ENCODE measurements around the gene ZIC5.

The ZIC5 gene

DNA sequence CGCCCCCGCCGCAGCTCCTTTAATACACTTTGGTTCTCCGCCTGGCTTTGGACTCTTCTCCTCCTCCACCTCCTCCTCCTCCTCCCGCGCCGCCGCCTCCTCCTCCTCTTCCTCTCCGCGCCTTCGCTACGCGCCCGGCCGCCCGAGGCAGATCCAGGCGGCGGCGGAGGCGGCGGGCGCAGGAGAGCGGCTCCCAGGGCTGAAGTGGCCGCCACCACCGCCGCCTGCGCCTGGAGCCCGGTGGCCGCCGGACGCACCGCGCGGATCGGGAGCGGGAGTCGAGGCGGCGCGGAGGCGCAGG lies 10.1 kb upstream of the ZIC5 start, which contains the start of gene ZIC2:
Gene ZIC2 (plus strand): TSS at position 50 of the 301 bp plus-strand sequence. CDS start 281 bp downstream, outside the sequence.
- DNase-seq (ENCODE audit: extremely low read depth, insufficient read length), result no peak
- Histone ChIP-seq H3K36me3 (ENCODE audit: control insufficient read depth, insufficient read depth, low read length) (no peaks in the 10 kb centered on the region), H3K27me3 (replicated peaks; ENCODE audit: control insufficient read depth, insufficient read depth, low read length) (no peaks in the 10 kb centered on the region; the same call in 1 of the 2 replicates)

GRCh38 chr13:99980824-99981734 lies 9.5 kb upstream of the ZIC5 start:
- H3K27me3 ChIP-seq (replicated peaks; ENCODE audit: control insufficient read depth, insufficient read depth, low read length), result no peaks in the 10 kb centered on the region; the same call in 1 of the 2 replicates
- H3K4me3 ChIP-seq (replicated peaks; ENCODE audit: low read depth, low read length), result peak overlapping the region; percentile 60
- TF ChIP-seq, protein P1, sequence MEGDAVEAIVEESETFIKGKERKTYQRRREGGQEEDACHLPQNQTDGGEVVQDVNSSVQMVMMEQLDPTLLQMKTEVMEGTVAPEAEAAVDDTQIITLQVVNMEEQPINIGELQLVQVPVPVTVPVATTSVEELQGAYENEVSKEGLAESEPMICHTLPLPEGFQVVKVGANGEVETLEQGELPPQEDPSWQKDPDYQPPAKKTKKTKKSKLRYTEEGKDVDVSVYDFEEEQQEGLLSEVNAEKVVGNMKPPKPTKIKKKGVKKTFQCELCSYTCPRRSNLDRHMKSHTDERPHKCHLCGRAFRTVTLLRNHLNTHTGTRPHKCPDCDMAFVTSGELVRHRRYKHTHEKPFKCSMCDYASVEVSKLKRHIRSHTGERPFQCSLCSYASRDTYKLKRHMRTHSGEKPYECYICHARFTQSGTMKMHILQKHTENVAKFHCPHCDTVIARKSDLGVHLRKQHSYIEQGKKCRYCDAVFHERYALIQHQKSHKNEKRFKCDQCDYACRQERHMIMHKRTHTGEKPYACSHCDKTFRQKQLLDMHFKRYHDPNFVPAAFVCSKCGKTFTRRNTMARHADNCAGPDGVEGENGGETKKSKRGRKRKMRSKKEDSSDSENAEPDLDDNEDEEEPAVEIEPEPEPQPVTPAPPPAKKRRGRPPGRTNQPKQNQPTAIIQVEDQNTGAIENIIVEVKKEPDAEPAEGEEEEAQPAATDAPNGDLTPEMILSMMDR (IDR thresholded peaks at IDR 0.05; ENCODE audit: insufficient read depth, low read length, poor library complexity, severe bottlenecking), result no peak
- DNase-seq (ENCODE audit: extremely low read depth, insufficient read length), result peak; percentile 49
- H3K36me3 ChIP-seq (ENCODE audit: control insufficient read depth, insufficient read depth, low read length), result no peaks in the 10 kb centered on the region

More for the DNA sequence above, 10.1 kb upstream of the ZIC5 start, which contains the start of gene ZIC2:
- TF ChIP-seq, protein P1 (IDR thresholded peaks at IDR 0.05; ENCODE audit: insufficient read depth, low read length, poor library complexity, severe bottlenecking), result no peak
- H3K4me3 ChIP-seq (replicated peaks; ENCODE audit: low read depth, low read length), result peak within 1 kb of the TSS; percentile 60

GRCh38 chr13:99980201-99980823 lies 8.7 kb upstream of the ZIC5 start:
- Histone ChIP-seq H3K27me3 (replicated peaks; ENCODE audit: control insufficient read depth, insufficient read depth, low read length) (no peaks in the 10 kb centered on the region; the same call in 1 of the 2 replicates), H3K36me3 (ENCODE audit: control insufficient read depth, insufficient read depth, low read length) (no peaks in the 10 kb centered on the region), H3K4me3 (replicated peaks; ENCODE audit: low read depth, low read length) (peak overlapping the region; percentile 60)
- TF ChIP-seq, protein P1 (IDR thresholded peaks at IDR 0.05; ENCODE audit: insufficient read depth, low read length, poor library complexity, severe bottlenecking), result peak; percentile 6
- DNase-seq (ENCODE audit: extremely low read depth, insufficient read length), result peak; percentile 67

DNA sequence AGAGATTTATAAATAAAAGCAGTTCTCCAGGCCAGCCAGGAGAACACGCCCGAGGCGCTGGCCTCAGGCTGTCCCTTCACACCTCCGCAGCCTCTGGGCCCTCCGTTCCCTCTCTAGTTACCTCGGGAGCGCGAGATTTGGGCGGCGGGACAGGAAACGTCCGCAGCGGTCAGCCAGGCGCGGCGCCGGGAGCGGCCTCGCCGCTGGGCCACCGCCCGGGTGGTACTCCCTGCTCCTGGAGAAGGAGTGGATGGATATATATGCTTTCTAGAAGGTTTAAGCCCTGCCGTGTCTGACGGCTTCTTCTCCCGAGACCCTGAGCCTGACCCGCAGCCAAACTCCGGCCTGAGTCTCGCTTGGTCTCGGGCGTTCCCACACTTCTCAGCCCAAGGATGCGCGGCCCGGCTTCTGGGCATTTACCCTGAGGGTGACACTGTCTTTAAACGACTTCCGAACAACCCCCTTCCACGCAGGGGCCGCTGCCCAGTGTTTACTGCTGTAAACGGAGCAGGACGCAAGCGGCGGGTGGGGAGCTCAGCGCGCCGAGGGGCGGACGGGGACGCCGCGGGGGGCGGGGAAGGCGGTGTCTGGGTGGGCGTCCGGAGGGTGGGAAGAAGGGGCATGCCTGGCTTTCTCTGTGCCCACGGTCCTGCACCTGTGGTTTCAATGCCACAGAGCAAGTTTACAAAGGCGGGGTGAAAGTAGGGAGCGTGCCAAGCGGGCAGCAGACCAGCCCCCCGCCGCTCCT lies 8.1 kb upstream of the ZIC5 start:
- Histone ChIP-seq H3K4me3 (replicated peaks; ENCODE audit: low read depth, low read length) (peak overlapping the region; percentile 42), H3K36me3 (ENCODE audit: control insufficient read depth, insufficient read depth, low read length) (no peaks in the 10 kb centered on the region), H3K27me3 (replicated peaks; ENCODE audit: control insufficient read depth, insufficient read depth, low read length) (peaks cover 2% of the 10 kb centered on the region)
- TF ChIP-seq, protein P1 (IDR thresholded peaks at IDR 0.05; ENCODE audit: insufficient read depth, low read length, poor library complexity, severe bottlenecking), result no peak
- no peak for DNase-seq (ENCODE audit: extremely low read depth, insufficient read length)

DNA sequence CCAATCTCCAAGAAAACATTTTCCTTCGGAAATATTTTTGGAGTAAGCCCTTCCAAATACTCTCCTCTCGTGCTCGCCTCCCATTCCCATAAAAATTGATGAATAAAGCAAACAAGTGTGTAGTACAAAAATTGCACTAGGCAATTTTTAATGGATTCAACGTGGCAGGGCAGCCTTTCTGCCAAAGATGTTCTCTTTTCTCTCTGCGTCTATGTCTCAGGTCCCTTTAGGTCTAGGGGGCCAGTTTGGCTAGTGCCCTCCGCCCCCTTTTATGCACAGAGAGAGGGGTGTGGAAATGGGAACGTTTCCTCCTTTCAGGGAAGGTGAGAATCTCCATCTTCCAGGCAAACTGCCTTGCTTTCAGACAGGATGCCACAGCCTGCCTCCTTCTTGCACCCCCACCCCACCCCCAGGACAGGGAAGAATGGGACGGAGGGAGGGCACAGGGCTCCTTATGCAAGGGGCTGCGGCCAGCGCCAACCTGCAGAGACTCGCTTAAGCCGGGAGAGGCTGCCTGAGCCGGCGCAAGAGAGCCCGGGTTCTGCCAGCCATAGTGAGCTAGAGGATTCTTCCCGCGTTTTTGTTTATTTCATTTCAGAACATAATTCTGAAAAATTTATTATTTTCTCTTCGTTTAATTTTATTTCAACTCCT lies 7.4 kb upstream of the ZIC5 start:
- H3K4me3 ChIP-seq (replicated peaks; ENCODE audit: low read depth, low read length), result no peak overlapping the region
- no peaks in the 10 kb centered on the region for H3K36me3 ChIP-seq (ENCODE audit: control insufficient read depth, insufficient read depth, low read length)

More for the DNA sequence above, 7.4 kb upstream of the ZIC5 start:
- DNase-seq (ENCODE audit: extremely low read depth, insufficient read length), result no peak
- peaks cover 2% of the 10 kb centered on the region for H3K27me3 ChIP-seq (replicated peaks; ENCODE audit: control insufficient read depth, insufficient read depth, low read length)
- TF ChIP-seq, protein P1 (IDR thresholded peaks at IDR 0.05; ENCODE audit: insufficient read depth, low read length, poor library complexity, severe bottlenecking), result no peak

Measured in GM06990 (cell line).